ENCODE measurements around the gene SCML2.
"Not testable (repeated sequence)": the region's sequence is repeated elsewhere in the genome, so short reads cannot be mapped to it uniquely, and the experiment has no call there.

Gene SCML2

GRCh38 chrX:18271309-18271708 is 83.2 kb downstream of the SCML2 start:
- DNase-seq: no peak

- DNase-seq: no peak
These were observed 99.4 kb downstream of the SCML2 start for GRCh38 chrX:18255059-18255458.

- DNase-seq: peak; percentile 23
These were observed 101.7 kb downstream of the SCML2 start for GRCh38 chrX:18252644-18253359.

- not testable (repeated sequence) for DNase-seq
These were observed 124.8 kb downstream of the SCML2 start for GRCh38 chrX:18229646-18230045.

GRCh38 chrX:18228069-18228468 is 126.4 kb downstream of the SCML2 start:
- DNase-seq: no peak

- DNase-seq: no peak
These were observed 127.0 kb downstream of the SCML2 start for GRCh38 chrX:18227458-18227857.

GRCh38 chrX:18220786-18221185 is 133.7 kb downstream of the SCML2 start, which contains the start of gene BEND2:
Gene BEND2 (minus strand): TSS chrX:18220886. CDS start chrX:18220750, 136 bp downstream.
- DNase-seq: no peak

GRCh38 chrX:18210470-18210869 is 144.0 kb downstream of the SCML2 start:
- DNase-seq: peak; percentile 0

- DNase-seq: no peak
These were observed 147.8 kb downstream of the SCML2 start for GRCh38 chrX:18206657-18207056.

- DNase-seq: no peak
These were observed 150.9 kb downstream of the SCML2 start for GRCh38 chrX:18203631-18204030.

GRCh38 chrX:18194688-18195087 is 159.8 kb downstream of the SCML2 start:
- DNase-seq: no peak
